Endothelial cell of umbilical vein (primary cell): ENCODE measurements around the gene ANKRD36C. TPM values are rescaled to one million over a fixed set of nuclear protein-coding genes. Genes with fewer than 3 reads are reported as not detected.
A peak's percentile ranks its signal among the peaks of the same experiment; 100 is the strongest.
"Not testable (repeated sequence)": the region's sequence is repeated elsewhere in the genome, so short reads cannot be mapped to it uniquely, and the experiment has no call there.

Experiments used
- BruUV-seq: library from RNA; stranded (reverse); fragments of 400-500 nt; replicated peaks from 2 replicates; lab custom pipeline; 2021; lab: Mats Ljungman, UMichigan
- CTCF ChIA-PET: fragments of 300-600, 350-600 bp; sonication (Branson Sonifier 250); formaldehyde crosslinking; loops from one replicate; lab custom pipeline; 2021; ENCODE audit warnings: antibody characterized with exemption, inconsistent platforms; lab: Charles Lee
- POLR2A ChIA-PET: fragments of 300-600, 350-600 bp; sonication (Branson Sonifier 250); formaldehyde crosslinking; loops from one replicate; lab custom pipeline; 2021; ENCODE audit warnings: antibody characterized with exemption, inconsistent platforms; lab: Charles Lee
- DNase-seq: peaks from one replicate; pipeline ENCODE4 v3.0.0-alpha.2; 2011; ENCODE audit warnings: low read depth, low spot score
- FAIRE-seq: peaks from 2 replicates; lab custom pipeline; 2011; peaks lifted over from hg19 to GRCh38; lab: Jason Lieb, UNC
- H2AFZ ChIP-seq: 2 replicates; pipeline ENCODE4 v1.6.0; 2012; ENCODE audit warnings: low read depth, low read length, control low read depth, inconsistent platforms
- H3K27ac ChIP-seq: 2 replicates; pipeline ENCODE4 v1.5.1; 2011; ENCODE audit warnings: low read depth, mild to moderate bottlenecking, control low read depth, low read length, moderate library complexity; ENCODE audit not compliant: insufficient read depth
- H3K27me3 ChIP-seq, 2 experiments: 2 replicates each; pipeline versions ENCODE4 v1.6.0 to v1.6.1; 2011; ENCODE audit warnings: low read length in 2 of 2, mixed read lengths in 1 of 2; ENCODE audit not compliant: control insufficient read depth in 2 of 2, insufficient read depth in 2 of 2
- H3K36me3 ChIP-seq, 2 experiments: 2 replicates in 1 of 2; 3 replicates in 1 of 2; pipeline ENCODE4 v1.5.1; 2011; ENCODE audit warnings: low read length in 2 of 2, mild to moderate bottlenecking in 1 of 2, moderate library complexity in 1 of 2; ENCODE audit not compliant: control insufficient read depth in 2 of 2, insufficient read depth in 2 of 2; ENCODE audit errors: extremely low read depth in 1 of 2
- H3K4me1 ChIP-seq: 3 replicates; pipeline ENCODE4 v1.5.1; 2011; ENCODE audit warnings: mild to moderate bottlenecking, low read length; ENCODE audit not compliant: control insufficient read depth, insufficient read depth; ENCODE audit errors: extremely low read depth
- H3K4me2 ChIP-seq: 2 replicates; pipeline ENCODE4 v1.6.1; 2011; ENCODE audit warnings: low read length, control low read depth, mixed read lengths; ENCODE audit not compliant: insufficient read depth
- H3K4me3 ChIP-seq, 3 experiments: fragments of 200-600 bp in 1 of 3; sonication (generic), shearing (Covaris generic) in 1 of 3; replicated peaks in 1 of 3; 2 replicates each; pipeline ENCODE4 v1.5.1; 2011 to 2016; ENCODE audit warnings: control low read depth in 3 of 3, low read length in 3 of 3, mild to moderate bottlenecking in 2 of 3, inconsistent platforms in 1 of 3, low read depth in 1 of 3, moderate library complexity in 1 of 3; ENCODE audit not compliant: insufficient read depth in 1 of 3
- H3K79me2 ChIP-seq: 2 replicates; pipeline ENCODE4 v1.6.0; 2012; ENCODE audit warnings: low read length, inconsistent platforms; ENCODE audit not compliant: control insufficient read depth, insufficient read depth
- H3K9ac ChIP-seq: replicated peaks from 2 replicates; pipeline ENCODE3; 2011; ENCODE audit warnings: low read length, control low read depth; ENCODE audit not compliant: insufficient read depth; ENCODE audit errors: extremely low read depth
- H3K9me1 ChIP-seq: replicated peaks from 3 replicates; pipeline ENCODE4 v1.6.0; 2011; ENCODE audit warnings: mild to moderate bottlenecking, low read length; ENCODE audit not compliant: control insufficient read depth, insufficient read depth; ENCODE audit errors: extremely low read depth
- H3K9me3 ChIP-seq: replicated peaks from 2 replicates; pipeline ENCODE4 v1.5.1; 2012; ENCODE audit warnings: low read length, inconsistent platforms; ENCODE audit not compliant: control insufficient read depth, insufficient read depth
- H4K20me1 ChIP-seq: replicated peaks from 2 replicates; pipeline ENCODE3; 2011; ENCODE audit warnings: mild to moderate bottlenecking, low read length; ENCODE audit not compliant: control insufficient read depth, insufficient read depth; ENCODE audit errors: extremely low read depth
- CTCF ChIP-seq, 2 donors: IDR thresholded peaks; 1 replicate in 1 of 2; 2 replicates in 1 of 2; pipeline ENCODE4 v1.5.1; 2011; ENCODE audit warnings: low read length in 2 of 2, mild to moderate bottlenecking in 2 of 2, moderate library complexity in 2 of 2, control low read depth in 1 of 2, inconsistent platforms in 1 of 2, low read depth in 1 of 2; ENCODE audit not compliant: insufficient read depth in 1 of 2; ENCODE audit errors: extremely low read depth in 1 of 2
- dilution Hi-C: fragments of 300-500 bp; cut with MboI; formaldehyde crosslinking; loops from one replicate; pipeline ENCODE4 v1.15.0; 2019; ENCODE audit warnings: low sequenced_read_pairs; ENCODE audit not compliant: extremely low pct_ligation_motif_present
- intact Hi-C: fragments of 100-400 bp; cut with micrococcal nuclease; formaldehyde crosslinking; loops from one replicate; pipeline ENCODE4 v1.10.0; 2022
- polyA plus RNA-seq, 4 experiments: library from polyadenylated mRNA; depleted of rRNA in 3 of 4; stranded (reverse) in 3 of 4; unstranded in 1 of 4; fragments of >200 nt; gene quantifications; 2 replicates each; pipeline versions ENCODE4 v1.2.1 to v1.2.3, GENCODE V29; 2011 to 2012; ENCODE audit warnings: missing spikeins in 1 of 4
- total RNA-seq: library from RNA; stranded (reverse); gene quantifications from 2 replicates; pipeline ENCODE4 v1.2.3, GENCODE V29; 2021

ANKRD36C gene
- total and polyA plus RNA-seq, 2 donors (not counting 3 experiments of a cell fraction or from before 2014, with no cell fraction given), result 4.4 to 108 TPM

GRCh38 chr2:96022701-96023447 lies 31.2 kb upstream of the ANKRD36C start:
- H3K9ac ChIP-seq, BruUV-seq, intact Hi-C loops, H3K9me1 ChIP-seq, dilution Hi-C loops, H3K4me3 ChIP-seq, H3K27ac ChIP-seq, H3K4me1 ChIP-seq, H3K4me2 ChIP-seq, H2AFZ ChIP-seq, H3K36me3 ChIP-seq, H3K9me3 ChIP-seq, H3K27me3 ChIP-seq, POLR2A ChIA-PET, H4K20me1 ChIP-seq, H3K79me2 ChIP-seq: not testable (repeated sequence)
- peak; percentile 57 for DNase-seq
- CTCF ChIA-PET, result interaction anchor here (0.6 to 3.9 kb wide), 16 partner anchors 10 to 487 kb away, joined by 3 to 87 read pairs (median 4); partner anchors contain the start of genes ADRA2B, CIAO1 and TMEM127
- peak; percentile 58 to 78 for TF ChIP-seq CTCF (IDR thresholded peaks at IDR 0.05; ENCODE audit: extremely low read depth in 1 of 2, insufficient read depth in 1 of 2, low read depth in 1 of 2, low read length in 2 of 2)
- peak; percentile 49 for FAIRE-seq

GRCh38 chr2:96022126-96022525 lies 30.5 kb upstream of the ANKRD36C start:
- H3K27me3 ChIP-seq, H2AFZ ChIP-seq, H3K36me3 ChIP-seq, H3K9me1 ChIP-seq, H3K27ac ChIP-seq, intact Hi-C loops, FAIRE-seq, DNase-seq, H3K4me2 ChIP-seq, H3K9me3 ChIP-seq, H4K20me1 ChIP-seq, BruUV-seq, H3K4me1 ChIP-seq, dilution Hi-C loops, POLR2A ChIA-PET, H3K79me2 ChIP-seq, H3K9ac ChIP-seq, H3K4me3 ChIP-seq: not testable (repeated sequence)
- CTCF ChIA-PET, result interaction anchor here (0.6 to 3.9 kb wide), 16 partner anchors 9 to 487 kb away, joined by 3 to 87 read pairs (median 4); partner anchors contain the start of genes ADRA2B, CIAO1 and TMEM127

- FAIRE-seq, DNase-seq, H3K27ac ChIP-seq, H3K9ac ChIP-seq, intact Hi-C loops, H2AFZ ChIP-seq, H3K4me1 ChIP-seq, H3K4me2 ChIP-seq, H3K9me3 ChIP-seq, POLR2A ChIA-PET, BruUV-seq, H3K36me3 ChIP-seq, H4K20me1 ChIP-seq, dilution Hi-C loops, H3K79me2 ChIP-seq, H3K4me3 ChIP-seq, H3K9me1 ChIP-seq, H3K27me3 ChIP-seq: not testable (repeated sequence)
- CTCF ChIA-PET, result interaction anchor here (3.0 kb wide), 1 partner anchor 96 kb away, joined by 44 read pairs; the partner anchor contains the start of gene ADRA2B
Observed at GRCh38 chr2:96021142-96021541, 29.5 kb upstream of the ANKRD36C start.
